Measurements from ENCODE around the gene ADCY1.

Gene ADCY1

DNA sequence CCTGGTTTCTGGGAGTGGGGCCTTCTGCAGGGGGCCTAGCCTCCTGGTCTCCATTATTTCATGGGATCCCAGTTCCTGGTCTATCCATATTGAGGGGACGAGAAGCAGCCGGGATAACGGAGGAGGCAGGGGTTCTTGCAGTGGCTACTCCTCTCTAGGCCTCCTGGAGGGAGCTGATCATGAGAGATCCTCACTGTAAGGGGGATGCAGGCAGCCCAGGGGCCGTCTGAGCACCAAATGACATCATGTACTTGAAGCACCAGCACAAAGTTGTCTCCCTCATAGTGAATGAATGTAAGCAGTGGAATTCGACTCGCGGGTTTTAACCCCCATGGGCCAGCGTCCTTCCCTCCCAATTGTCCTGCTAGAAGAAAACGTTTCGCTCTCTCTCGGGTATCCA is 964 bp upstream of the ADCY1 start:
- H3F3A ChIP-seq (ENCODE audit: low read depth), result no peaks in the 10 kb centered on the region
- H3K9ac ChIP-seq (ENCODE audit: low read depth, low read length, poor library complexity, severe bottlenecking), result no peak overlapping the region
- H3K4me3 ChIP-seq (ENCODE audit: low read length, poor library complexity, severe bottlenecking), result no peak overlapping the region
- H3K9me2 ChIP-seq (replicated peaks; ENCODE audit: low read depth, low read length), result no peaks in the 10 kb centered on the region
- no peak overlapping the region for H3K4me2 ChIP-seq (ENCODE audit: low read depth, low read length, poor library complexity, severe bottlenecking)
- no peaks in the 10 kb centered on the region for H3K9me3 ChIP-seq (ENCODE audit: insufficient read depth, low read depth, low read length)
- H2AFZ ChIP-seq (ENCODE audit: low read length), result no peak overlapping the region
- TF ChIP-seq EZH2phosphoT487 (IDR thresholded peaks at IDR 0.05; ENCODE audit: borderline replicate concordance), result no peak
- TF ChIP-seq, protein P1, sequence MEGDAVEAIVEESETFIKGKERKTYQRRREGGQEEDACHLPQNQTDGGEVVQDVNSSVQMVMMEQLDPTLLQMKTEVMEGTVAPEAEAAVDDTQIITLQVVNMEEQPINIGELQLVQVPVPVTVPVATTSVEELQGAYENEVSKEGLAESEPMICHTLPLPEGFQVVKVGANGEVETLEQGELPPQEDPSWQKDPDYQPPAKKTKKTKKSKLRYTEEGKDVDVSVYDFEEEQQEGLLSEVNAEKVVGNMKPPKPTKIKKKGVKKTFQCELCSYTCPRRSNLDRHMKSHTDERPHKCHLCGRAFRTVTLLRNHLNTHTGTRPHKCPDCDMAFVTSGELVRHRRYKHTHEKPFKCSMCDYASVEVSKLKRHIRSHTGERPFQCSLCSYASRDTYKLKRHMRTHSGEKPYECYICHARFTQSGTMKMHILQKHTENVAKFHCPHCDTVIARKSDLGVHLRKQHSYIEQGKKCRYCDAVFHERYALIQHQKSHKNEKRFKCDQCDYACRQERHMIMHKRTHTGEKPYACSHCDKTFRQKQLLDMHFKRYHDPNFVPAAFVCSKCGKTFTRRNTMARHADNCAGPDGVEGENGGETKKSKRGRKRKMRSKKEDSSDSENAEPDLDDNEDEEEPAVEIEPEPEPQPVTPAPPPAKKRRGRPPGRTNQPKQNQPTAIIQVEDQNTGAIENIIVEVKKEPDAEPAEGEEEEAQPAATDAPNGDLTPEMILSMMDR (conservative IDR thresholded peaks at IDR 0.05; ENCODE audit: low read length), result no peak
- no peaks in the 10 kb centered on the region for H4K20me1 ChIP-seq (ENCODE audit: insufficient read depth, low read length, poor library complexity, severe bottlenecking)
- no peaks in the 10 kb centered on the region for H3K36me3 ChIP-seq (ENCODE audit: insufficient read depth, low read length)
- H3K4me1 ChIP-seq (ENCODE audit: insufficient read depth, low read length, poor library complexity, severe bottlenecking), result no peaks in the 10 kb centered on the region
- H3K79me2 ChIP-seq (ENCODE audit: insufficient read depth, low read length), result no peaks in the 10 kb centered on the region
- H3K27me3 ChIP-seq (ENCODE audit: insufficient read depth, low read length, poor library complexity, severe bottlenecking), result no peaks in the 10 kb centered on the region

DNA sequence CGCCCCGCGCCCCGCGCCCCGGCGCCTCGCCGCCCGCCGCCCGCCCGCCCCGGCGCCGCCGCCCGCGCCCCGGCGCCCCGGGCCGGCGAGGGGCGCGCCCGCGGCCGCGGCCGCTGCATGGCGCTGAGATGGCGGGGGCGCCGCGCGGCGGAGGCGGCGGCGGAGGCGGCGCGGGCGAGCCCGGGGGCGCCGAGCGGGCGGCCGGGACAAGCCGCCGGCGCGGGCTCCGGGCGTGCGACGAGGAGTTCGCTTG is 174 bp downstream of the ADCY1 start:
- Histone ChIP-seq H4K20me1 (ENCODE audit: insufficient read depth, low read length, poor library complexity, severe bottlenecking) (no peaks in the 10 kb centered on the region), H3K27me3 (ENCODE audit: insufficient read depth, low read length, poor library complexity, severe bottlenecking) (no peaks in the 10 kb centered on the region), H3K79me2 (ENCODE audit: insufficient read depth, low read length) (no peaks in the 10 kb centered on the region), H3K4me2 (ENCODE audit: low read depth, low read length, poor library complexity, severe bottlenecking) (no peak overlapping the region), H3K36me3 (ENCODE audit: insufficient read depth, low read length) (no peaks in the 10 kb centered on the region), H3F3A (ENCODE audit: low read depth) (no peaks in the 10 kb centered on the region), H3K4me3 (ENCODE audit: low read length, poor library complexity, severe bottlenecking) (no peak overlapping the region), H3K4me1 (ENCODE audit: insufficient read depth, low read length, poor library complexity, severe bottlenecking) (no peaks in the 10 kb centered on the region), H3K9me2 (replicated peaks; ENCODE audit: low read depth, low read length) (no peaks in the 10 kb centered on the region), H3K9me3 (ENCODE audit: insufficient read depth, low read depth, low read length) (no peaks in the 10 kb centered on the region), H3K9ac (ENCODE audit: low read depth, low read length, poor library complexity, severe bottlenecking) (no peak overlapping the region), H2AFZ (ENCODE audit: low read length) (no peak overlapping the region)
- TF ChIP-seq EZH2phosphoT487 (IDR thresholded peaks at IDR 0.05; ENCODE audit: borderline replicate concordance), result no peak
- TF ChIP-seq, protein P1 (conservative IDR thresholded peaks at IDR 0.05; ENCODE audit: low read length), result no peak

DNA sequence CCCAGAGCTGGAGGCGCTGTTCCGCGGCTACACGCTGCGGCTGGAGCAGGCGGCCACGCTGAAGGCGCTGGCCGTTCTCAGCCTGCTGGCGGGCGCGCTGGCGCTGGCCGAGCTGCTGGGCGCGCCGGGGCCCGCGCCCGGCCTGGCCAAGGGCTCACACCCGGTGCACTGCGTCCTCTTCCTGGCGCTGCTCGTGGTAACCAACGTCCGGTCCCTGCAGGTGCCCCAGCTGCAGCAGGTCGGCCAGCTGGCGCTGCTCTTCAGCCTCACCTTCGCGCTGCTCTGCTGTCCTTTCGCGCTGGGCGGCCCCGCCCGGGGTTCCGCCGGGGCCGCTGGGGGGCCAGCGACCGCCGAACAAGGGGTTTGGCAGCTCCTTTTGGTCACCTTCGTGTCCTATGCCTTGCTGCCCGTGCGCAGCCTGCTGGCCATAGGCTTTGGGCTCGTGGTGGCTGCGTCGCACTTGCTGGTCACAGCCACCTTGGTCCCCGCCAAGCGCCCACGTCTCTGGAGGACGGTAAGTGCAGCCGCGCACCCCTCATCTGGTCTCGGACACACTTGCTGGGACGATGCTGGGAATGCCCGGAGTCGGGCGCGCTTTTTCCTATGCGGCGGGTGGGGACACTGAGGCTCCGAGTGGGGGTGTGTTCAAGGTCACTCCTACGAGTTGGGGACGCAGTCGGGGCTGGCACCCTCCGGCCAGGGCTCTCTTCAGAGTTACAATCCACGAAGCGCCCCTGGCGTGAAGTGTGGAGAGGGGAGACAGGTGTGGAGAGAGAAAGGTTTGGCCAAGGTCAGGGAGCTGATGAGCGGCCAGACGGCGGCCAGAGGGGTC is 717 bp downstream of the ADCY1 start:
- Histone ChIP-seq H3K27me3 (ENCODE audit: insufficient read depth, low read length, poor library complexity, severe bottlenecking) (no peaks in the 10 kb centered on the region), H3K79me2 (ENCODE audit: insufficient read depth, low read length) (no peaks in the 10 kb centered on the region), H3K4me3 (ENCODE audit: low read length, poor library complexity, severe bottlenecking) (no peak overlapping the region), H3K36me3 (ENCODE audit: insufficient read depth, low read length) (no peaks in the 10 kb centered on the region), H3K4me1 (ENCODE audit: insufficient read depth, low read length, poor library complexity, severe bottlenecking) (no peaks in the 10 kb centered on the region), H3K4me2 (ENCODE audit: low read depth, low read length, poor library complexity, severe bottlenecking) (no peak overlapping the region), H3F3A (ENCODE audit: low read depth) (no peaks in the 10 kb centered on the region), H3K9ac (ENCODE audit: low read depth, low read length, poor library complexity, severe bottlenecking) (no peak overlapping the region), H3K9me3 (ENCODE audit: insufficient read depth, low read depth, low read length) (no peaks in the 10 kb centered on the region), H2AFZ (ENCODE audit: low read length) (no peak overlapping the region), H4K20me1 (ENCODE audit: insufficient read depth, low read length, poor library complexity, severe bottlenecking) (no peaks in the 10 kb centered on the region), H3K9me2 (replicated peaks; ENCODE audit: low read depth, low read length) (no peaks in the 10 kb centered on the region)
- TF ChIP-seq, protein P1 (conservative IDR thresholded peaks at IDR 0.05; ENCODE audit: low read length), result no peak
- TF ChIP-seq EZH2phosphoT487 (IDR thresholded peaks at IDR 0.05; ENCODE audit: borderline replicate concordance), result no peak

Measured in Loucy (cell line).